Upper lobe of left lung (tissue), 6 donors: ENCODE data around the gene C9orf72. TPM values are rescaled to one million over a fixed set of nuclear protein-coding genes. Genes with fewer than 3 reads are reported as not detected.

Source experiments
- ATAC-seq, 2 donors: fragments of 200-7000 bp; cut with Tn5 transposase; one replicate each; pipeline ENCODE4 v1.9.1; 2022; ENCODE audit warnings: mild to moderate bottlenecking in 2 of 2, moderate library complexity in 2 of 2; ENCODE audit not compliant: low FRiP score in 2 of 2
- DNase-seq, 2 donors: peaks; one replicate each; pipeline ENCODE4 v3.0.0-alpha.2; 2019 to 2020
- H3K27ac ChIP-seq, 4 donors: fragments of 200-600 bp; sonication (generic); one replicate each; pipeline ENCODE4 v1.5.1; 2016 to 2019
- H3K27me3 ChIP-seq, 4 donors: fragments of 200-600 bp; sonication (generic); one replicate each; pipeline ENCODE4 v1.5.1; 2017 to 2019
- H3K36me3 ChIP-seq, 4 donors: fragments of 200-600 bp; sonication (generic); one replicate each; pipeline ENCODE4 v1.5.1; 2016 to 2019
- H3K4me1 ChIP-seq, 4 donors: fragments of 200-600 bp; sonication (generic); one replicate each; pipeline ENCODE4 v1.5.1; 2018 to 2019
- H3K4me3 ChIP-seq, 4 donors: fragments of 200-600 bp; sonication (generic); one replicate each; pipeline ENCODE4 v1.5.1; 2017 to 2019; ENCODE audit warnings: mild to moderate bottlenecking in 2 of 4, moderate library complexity in 1 of 4
- H3K9me3 ChIP-seq, 4 donors: fragments of 200-600 bp; sonication (generic); one replicate each; pipeline ENCODE4 v1.5.1; 2018 to 2019
- CTCF ChIP-seq, 6 experiments: fragments of 450-650 bp in 4 of 6; fragments of 200-600 bp in 2 of 6; sonication (generic) in 2 of 6; IDR thresholded peaks; one replicate each; pipeline ENCODE4 v1.5.1; 2016 to 2019; ENCODE audit warnings: antibody characterized with exemption in 6 of 6
- EP300 ChIP-seq, 4 donors: sonication (generic); formaldehyde crosslinking; IDR thresholded peaks; one replicate each; pipeline ENCODE4 v1.5.1; 2017; ENCODE audit warnings: antibody characterized with exemption in 4 of 4, control low read depth in 2 of 4
- POLR2A ChIP-seq, 4 donors: fragments of 450-650 bp; IDR thresholded peaks; one replicate each; pipeline ENCODE4 v1.5.1; 2016 to 2017; ENCODE audit warnings: antibody characterized with exemption in 4 of 4, mild to moderate bottlenecking in 2 of 4
- POLR2AphosphoS5 ChIP-seq, 2 donors: sonication (generic); formaldehyde crosslinking; IDR thresholded peaks; one replicate each; pipeline ENCODE4 v1.5.1; 2017; ENCODE audit warnings: antibody characterized with exemption in 2 of 2
- WGBS, 2 donors: methylation state at CpG; one replicate each; pipeline ENCODE4 v1.1.5; 2017 to 2018; 5-methylcytosine and 5-hydroxymethylcytosine counted together
- total RNA-seq, 6 donors: library from RNA; depleted of rRNA in 4 of 6; stranded (reverse); fragments of >200 nt in 4 of 6; gene quantifications; one replicate each; pipeline versions ENCODE4 v1.1.0 to v1.2.1, GENCODE V29; 2016 to 2021
- donor health status: DM: no; HTN: no; CAD: no; lungs with moderate emphysema.
- donor health status: DM: no; HTN: yes; CAD: no; lungs with severe emphysema.

Gene C9orf72
- 10 to 100 TPM; 16.9 to 57.8 (median 24.9) TPM for total RNA-seq

GRCh38 chr9:27572918-27573633 is at the start of gene C9orf72:
Gene C9orf72, minus strand, starts transcription at chr9:27573481. Its CDS starts 6,361 bp downstream, at chr9:27567120.
- H3K27ac ChIP-seq, result peak within 1 kb of the TSS; percentile 96 to 99 (median 98)
- 1% methylated on average over 23 to 64 of the region's 72 CpGs for WGBS, 2 donors
- H3K9me3 ChIP-seq, result peaks cover 0 to 2% (median under 1%) of the 10 kb centered on the region in 4 donors
- peak within 1 kb of the TSS; percentile 60 to 81 (median 78) for H3K4me3 ChIP-seq
- peak; percentile 77 to 98 for DNase-seq
- no peaks in the 10 kb centered on the region for H3K27me3 ChIP-seq
- TF ChIP-seq EP300 (IDR thresholded peaks at IDR 0.05) (no peak), POLR2AphosphoS5 (IDR thresholded peaks at IDR 0.05) (peak in 1 of 2 donors; percentile 12), POLR2A (IDR thresholded peaks at IDR 0.05) (peak in 3 of 4 donors; percentile 77 to 93 (median 85)), CTCF (IDR thresholded peaks at IDR 0.05) (no peak)
- peaks cover 0 to 32% (median 14%) of the 10 kb centered on the region in 4 donors for H3K4me1 ChIP-seq
- H3K36me3 ChIP-seq, result no peaks in the 10 kb centered on the region
- ATAC-seq, result peak; percentile 94 to 96

- WGBS, 2 donors, result 47 to 61% methylated on average over 5 of the region's 5 CpGs
- no peaks in the 10 kb centered on the region for H3K36me3 ChIP-seq
- DNase-seq (no peak), ATAC-seq (peak in 1 of 2 donors; percentile 53)
- no peak overlapping the region for H3K4me3 ChIP-seq
- H3K27ac ChIP-seq, result no peak overlapping the region
- no peak for TF ChIP-seq CTCF (IDR thresholded peaks at IDR 0.05)
- no peak for TF ChIP-seq POLR2A (IDR thresholded peaks at IDR 0.05)
- no peak for TF ChIP-seq POLR2AphosphoS5 (IDR thresholded peaks at IDR 0.05)
- no peak for TF ChIP-seq EP300 (IDR thresholded peaks at IDR 0.05)
- no peaks in the 10 kb centered on the region for H3K4me1 ChIP-seq
- no peaks in the 10 kb centered on the region for H3K9me3 ChIP-seq
- no peaks in the 10 kb centered on the region for H3K27me3 ChIP-seq
Measured at GRCh38 chr9:27622693-27623340, 49.5 kb upstream of the C9orf72 start.

GRCh38 chr9:27619743-27620142 is 46.5 kb upstream of the C9orf72 start:
- Histone ChIP-seq H3K27me3 (no peaks in the 10 kb centered on the region), H3K4me1 (no peaks in the 10 kb centered on the region), H3K9me3 (no peaks in the 10 kb centered on the region), H3K36me3 (no peaks in the 10 kb centered on the region), H3K4me3 (no peak overlapping the region), H3K27ac (no peak overlapping the region)
- 82 to 90% methylated on average over 6 of the region's 6 CpGs for WGBS, 2 donors
- TF ChIP-seq EP300 (IDR thresholded peaks at IDR 0.05) (no peak), POLR2AphosphoS5 (IDR thresholded peaks at IDR 0.05) (no peak)
- no peak for ATAC-seq
- DNase-seq, result peak in 1 of 2 donors; percentile 20

GRCh38 chr9:27618066-27618465 is 44.8 kb upstream of the C9orf72 start:
- 48 to 71% methylated on average over 4 of the region's 4 CpGs for WGBS, 2 donors
- no peak for ATAC-seq

More at GRCh38 chr9:27618066-27618465, 44.8 kb upstream of the C9orf72 start:
- no peaks in the 10 kb centered on the region for H3K9me3 ChIP-seq
- no peaks in the 10 kb centered on the region for H3K27me3 ChIP-seq
- H3K27ac ChIP-seq, result no peak overlapping the region
- DNase-seq, result no peak
- no peak overlapping the region for H3K4me3 ChIP-seq
- TF ChIP-seq EP300 (IDR thresholded peaks at IDR 0.05) (no peak), POLR2A (IDR thresholded peaks at IDR 0.05) (no peak), POLR2AphosphoS5 (IDR thresholded peaks at IDR 0.05) (no peak), CTCF (IDR thresholded peaks at IDR 0.05) (no peak)
- no peaks in the 10 kb centered on the region for H3K4me1 ChIP-seq
- H3K36me3 ChIP-seq, result no peaks in the 10 kb centered on the region
